IMR-90 (cell line): ENCODE results near the gene PBX3. TPM values are rescaled to one million over a fixed set of nuclear protein-coding genes. Genes with fewer than 3 reads are reported as not detected.

Experiments used
- ATAC-seq: fragments of 200-7000 bp; cut with Tn5 transposase; 2 replicates; pipeline ENCODE4 v1.9.1; 2020; ENCODE audit warnings: low read depth, mild to moderate bottlenecking, moderate library complexity
- BruUV-seq: library from RNA; stranded (reverse); fragments of 400-500 nt; replicated peaks from 2 replicates; lab custom pipeline; 2021; lab: Mats Ljungman, UMichigan
- CTCF ChIA-PET: fragments of 300-600 bp; formaldehyde crosslinking; extraction: SDS; loops from one replicate; lab custom pipeline; 2021; ENCODE audit warnings: antibody characterized with exemption; lab: Yijun Ruan, JAX
- POLR2A ChIA-PET: fragments of 300-600 bp; sonication (Branson Sonifier 250); formaldehyde crosslinking; loops from one replicate; lab custom pipeline; 2022; ENCODE audit warnings: antibody characterized with exemption; ENCODE audit not compliant: unreplicated experiment; lab: Charles Lee
- DNase-seq: peaks from one replicate; pipeline ENCODE4 v3.0.0; 2013
- H2AFZ ChIP-seq: replicated peaks from 2 replicates; pipeline ENCODE3; 2013; ENCODE audit warnings: low read length, mild to moderate bottlenecking; ENCODE audit not compliant: poor library complexity
- H2AK5ac ChIP-seq: 2 replicates; pipeline ENCODE4 v1.6.1; 2013; ENCODE audit warnings: low read depth, low read length, inconsistent platforms
- H2AK9ac ChIP-seq: replicated peaks from 2 replicates; pipeline ENCODE3; 2013; ENCODE audit warnings: mild to moderate bottlenecking, low read depth, low read length, moderate library complexity; ENCODE audit not compliant: poor library complexity
- H2BK120ac ChIP-seq: 2 replicates; pipeline ENCODE4 v1.6.1; 2013; ENCODE audit warnings: low read depth, low read length, inconsistent platforms
- H2BK15ac ChIP-seq: 3 replicates; pipeline ENCODE4 v1.6.1; 2013; ENCODE audit warnings: low read depth, low read length, inconsistent platforms
- H2BK20ac ChIP-seq: 2 replicates; pipeline ENCODE4 v1.6.1; 2013; ENCODE audit warnings: low read depth, mild to moderate bottlenecking, inconsistent platforms, low read length, moderate library complexity
- H2BK5ac ChIP-seq: 2 replicates; pipeline ENCODE4 v1.6.1; 2013; ENCODE audit warnings: mild to moderate bottlenecking, low read depth, low read length, inconsistent platforms; ENCODE audit not compliant: poor library complexity, severe bottlenecking
- H3K14ac ChIP-seq: replicated peaks from 2 replicates; pipeline ENCODE4 v1.6.1; 2013; ENCODE audit warnings: low read depth, low read length, inconsistent platforms
- H3K18ac ChIP-seq: 2 replicates; pipeline ENCODE4 v1.6.1; 2013; ENCODE audit warnings: low read depth, low read length, control low read depth
- H3K23ac ChIP-seq: 2 replicates; pipeline ENCODE4 v1.6.1; 2013; ENCODE audit warnings: low read depth, low read length, inconsistent platforms
- H3K27ac ChIP-seq: 2 replicates; pipeline ENCODE4 v1.5.1; 2013; ENCODE audit warnings: mild to moderate bottlenecking, control low read depth, low read length; ENCODE audit not compliant: insufficient read depth
- H3K27me3 ChIP-seq: 2 replicates; pipeline ENCODE4 v1.6.1; 2013; ENCODE audit warnings: low read length; ENCODE audit not compliant: control insufficient read depth, insufficient read depth
- H3K36me3 ChIP-seq: 2 replicates; pipeline ENCODE4 v1.6.1; 2013; ENCODE audit warnings: low read length, mixed read lengths; ENCODE audit not compliant: control insufficient read depth, insufficient read depth
- H3K4ac ChIP-seq: 2 replicates; pipeline ENCODE4 v1.6.1; 2013; ENCODE audit warnings: low read depth, low read length, inconsistent platforms
- H3K4me1 ChIP-seq: 2 replicates; pipeline ENCODE4 v1.6.1; 2013; ENCODE audit warnings: low read length, mixed read lengths; ENCODE audit not compliant: control insufficient read depth, insufficient read depth
- H3K4me2 ChIP-seq: 2 replicates; pipeline ENCODE4 v1.6.1; 2013; ENCODE audit warnings: low read depth, mild to moderate bottlenecking, control low read depth, low read length, moderate library complexity
- H3K4me3 ChIP-seq: 2 replicates; pipeline ENCODE4 v1.5.1; 2013; ENCODE audit warnings: low read depth, mild to moderate bottlenecking, control low read depth, low read length, moderate library complexity; ENCODE audit not compliant: insufficient read depth
- H3K56ac ChIP-seq: 2 replicates; pipeline ENCODE4 v1.6.1; 2013; ENCODE audit warnings: low read length, inconsistent platforms; ENCODE audit not compliant: insufficient read depth; ENCODE audit errors: extremely low read depth
- H3K79me1 ChIP-seq, 2 experiments: 2 replicates each; pipeline ENCODE4 v1.6.1; 2013; ENCODE audit warnings: low read length in 2 of 2, inconsistent platforms in 1 of 2, low read depth in 1 of 2
- H3K9ac ChIP-seq: 2 replicates; pipeline ENCODE4 v1.6.1; 2013; ENCODE audit warnings: low read depth, low read length, control low read depth
- H3K9me1 ChIP-seq: 2 replicates; pipeline ENCODE4 v1.6.1; 2013; ENCODE audit warnings: low read length, inconsistent platforms; ENCODE audit not compliant: insufficient read depth
- H3K9me3 ChIP-seq: 2 replicates; pipeline ENCODE4 v1.6.1; 2013; ENCODE audit warnings: low read length; ENCODE audit not compliant: control insufficient read depth, insufficient read depth
- H4K20me1 ChIP-seq: 2 replicates; pipeline ENCODE4 v1.6.1; 2013; ENCODE audit warnings: low read length, inconsistent platforms; ENCODE audit not compliant: insufficient read depth
- H4K5ac ChIP-seq: 2 replicates; pipeline ENCODE4 v1.6.1; 2013; ENCODE audit warnings: mild to moderate bottlenecking, low read depth, low read length, control low read depth
- H4K8ac ChIP-seq, 2 experiments: 2 replicates each; pipeline ENCODE4 v1.6.1; 2013; ENCODE audit warnings: low read depth in 2 of 2, low read length in 2 of 2, control low read depth in 1 of 2, inconsistent platforms in 1 of 2
- H4K91ac ChIP-seq: 2 replicates; pipeline ENCODE4 v1.6.1; 2013; ENCODE audit warnings: low read depth, low read length, inconsistent platforms; ENCODE audit not compliant: insufficient read depth
- BHLHE40 ChIP-seq: fragments of 150-350 bp; IDR thresholded peaks from 2 replicates; pipeline ENCODE4 v1.6.1; 2016; ENCODE audit warnings: mild to moderate bottlenecking, low read depth, low read length
- CEBPB ChIP-seq: IDR thresholded peaks from 2 replicates; pipeline ENCODE4 v1.6.1; 2012; ENCODE audit warnings: low read depth, low read length, improper control_type of control experiment
- CHD1 ChIP-seq: IDR thresholded peaks from 2 replicates; pipeline ENCODE4 v1.6.1; 2012; ENCODE audit warnings: low read depth, low read length, improper control_type of control experiment
- FOS ChIP-seq: fragments of 150-350 bp; IDR thresholded peaks from 2 replicates; pipeline ENCODE4 v1.6.1; 2016; ENCODE audit warnings: low read depth, low read length
- MAFK ChIP-seq: IDR thresholded peaks from 2 replicates; pipeline ENCODE4 v1.6.1; 2012; ENCODE audit warnings: low read depth, low read length, improper control_type of control experiment
- MAZ ChIP-seq: IDR thresholded peaks from 2 replicates; pipeline ENCODE4 v1.6.1; 2012; ENCODE audit warnings: low read depth, mild to moderate bottlenecking, low read length, improper control_type of control experiment, moderate library complexity, borderline replicate concordance
- MXI1 ChIP-seq: IDR thresholded peaks from 2 replicates; pipeline ENCODE4 v1.6.1; 2012; ENCODE audit warnings: low read depth, mild to moderate bottlenecking, low read length, moderate library complexity, borderline replicate concordance
- NFE2L2 ChIP-seq: fragments of 150-350 bp; IDR thresholded peaks from 2 replicates; pipeline ENCODE4 v1.6.1; 2016; ENCODE audit warnings: low read depth, mild to moderate bottlenecking, low read length
- POLR2A ChIP-seq: IDR thresholded peaks from 2 replicates; pipeline ENCODE4 v1.6.1; 2012; ENCODE audit warnings: mild to moderate bottlenecking, low read depth, low read length
- RAD21 ChIP-seq: IDR thresholded peaks from 2 replicates; pipeline ENCODE4 v1.6.1; 2012; ENCODE audit warnings: low read length, improper control_type of control experiment
- RCOR1 ChIP-seq: IDR thresholded peaks from 2 replicates; pipeline ENCODE4 v1.6.1; 2012; ENCODE audit warnings: mild to moderate bottlenecking, low read length, improper control_type of control experiment; ENCODE audit not compliant: insufficient replicate concordance
- RFX5 ChIP-seq: IDR thresholded peaks from 2 replicates; pipeline ENCODE4 v1.8.0; 2012; ENCODE audit warnings: low read depth, mild to moderate bottlenecking, low read length, moderate library complexity
- SMC3 ChIP-seq: fragments of 150-350 bp; IDR thresholded peaks from 2 replicates; pipeline ENCODE4 v1.6.1; 2016; ENCODE audit warnings: low read depth, mild to moderate bottlenecking, antibody characterized with exemption, low read length, moderate library complexity
- WGBS, 2 experiments: methylation state at CpG; one replicate each; pipeline versions ENCODE4 v1.1.5 to v1.1.7; 2013; ENCODE audit warnings: missing lambda C conversion rate in 2 of 2; ENCODE audit not compliant: insufficient read length in 1 of 2; ENCODE audit errors: extremely low coverage in 2 of 2; 5-methylcytosine and 5-hydroxymethylcytosine counted together
- dilution Hi-C: fragments of 300-500 bp; cut with HindIII; formaldehyde crosslinking; loops from one replicate; pipeline ENCODE4 v1.14.3; 2018; ENCODE audit warnings: low sequenced_read_pairs; ENCODE audit not compliant: unreplicated experiment
- in situ Hi-C: fragments of 300-500 bp; cut with MboI; formaldehyde crosslinking; loops from 3 replicates; pipeline ENCODE4 v1.14.3; 2019; ENCODE audit warnings: low sequenced_read_pairs, inconsistent platforms, mixed read lengths
- intact Hi-C: fragments of 100-400 bp; cut with micrococcal nuclease; formaldehyde crosslinking; loops from 2 replicates; pipeline ENCODE4 v1.10.0; 2022
- polyA plus RNA-seq, 3 experiments: library from polyadenylated mRNA; depleted of rRNA; stranded (reverse); fragments of >200 nt; gene quantifications; 2 replicates each; pipeline ENCODE4 v1.2.3, GENCODE V29; 2012; ENCODE audit warnings: low replicate concordance in 1 of 3
- total RNA-seq: library from RNA; depleted of rRNA; stranded (reverse); fragments of >200 nt; gene quantifications from 2 replicates; pipeline ENCODE4 v1.2.3, GENCODE V29; 2012
- TF ChIP-seq, protein P1 (sequence below): fragments of 150-350 bp; IDR thresholded peaks from 2 replicates; pipeline ENCODE4 v1.6.1; 2016; ENCODE audit warnings: low read depth, mild to moderate bottlenecking, low read length, moderate library complexity, borderline replicate concordance
- TF ChIP-seq, protein P2 (sequence below): conservative IDR thresholded peaks from 2 replicates; pipeline ENCODE4 v1.5.1; 2012; ENCODE audit warnings: mild to moderate bottlenecking, low read depth, low read length, improper control_type of control experiment
- TF ChIP-seq, protein P3 (sequence below): fragments of 150-350 bp; IDR thresholded peaks from 2 replicates; pipeline ENCODE4 v1.6.1; 2017; ENCODE audit warnings: mild to moderate bottlenecking, antibody characterized with exemption, low read length, low read depth

PBX3 gene
- total and polyA plus RNA-seq, 2 of the 4 experiments (the other 2 are of a cell fraction): 12.0 to 15.6 TPM

DNA sequence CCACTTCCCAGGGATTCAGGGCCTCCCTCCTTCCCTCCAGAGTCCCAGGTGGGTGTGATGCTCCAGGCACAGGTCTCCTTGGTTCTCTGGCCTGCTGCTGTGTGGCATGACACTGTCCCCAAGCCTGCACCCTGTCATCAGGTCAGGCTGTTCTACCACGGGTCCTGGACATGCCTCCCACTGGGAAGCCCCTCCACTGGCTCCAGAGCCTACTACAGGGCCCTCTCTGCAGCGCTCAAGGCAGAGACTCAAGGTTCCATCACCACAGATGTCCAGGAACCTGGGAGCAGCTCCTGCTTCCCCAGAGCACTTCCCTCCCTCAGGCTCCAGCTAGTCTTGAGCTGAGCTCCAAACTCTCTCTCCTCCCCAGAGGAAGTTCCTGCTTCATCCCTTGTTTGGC lies 237.3 kb downstream of the PBX3 start:
- H3K4me2 ChIP-seq: no peak overlapping the region
- in situ Hi-C loops (no loop called here), intact Hi-C loops (no loop called here), dilution Hi-C loops (no loop called here)
- H3K9ac ChIP-seq: no peak overlapping the region
- H4K5ac ChIP-seq: no peak overlapping the region
- H2AK9ac ChIP-seq: no peak overlapping the region
- no peak overlapping the region for H3K27ac ChIP-seq
- peaks cover 22% of the 10 kb centered on the region for H3K27me3 ChIP-seq
- no peak overlapping the region for H2BK20ac ChIP-seq
- H4K8ac ChIP-seq: no peak overlapping the region
- no peaks in the 10 kb centered on the region for H3K79me1 ChIP-seq
- H2BK5ac ChIP-seq: no peak overlapping the region
- no peak overlapping the region for H2AK5ac ChIP-seq
- DNase-seq: no peak
- H4K91ac ChIP-seq: no peak overlapping the region
- H3K14ac ChIP-seq: no peak overlapping the region
- H3K9me3 ChIP-seq: peaks cover 2% of the 10 kb centered on the region; the same call in 1 of the 2 replicates
- H3K4me1 ChIP-seq: no peaks in the 10 kb centered on the region
- no peak for ATAC-seq
- no peak overlapping the region for H3K23ac ChIP-seq
- H3K4ac ChIP-seq: no peak overlapping the region
- no peak overlapping the region for H3K18ac ChIP-seq
- TF ChIP-seq RFX5: no peak
- TF ChIP-seq MAFK: no peak
- no peak for TF ChIP-seq SMC3
- no peak for TF ChIP-seq BHLHE40
- no peak for TF ChIP-seq CHD1
- TF ChIP-seq, protein P1, sequence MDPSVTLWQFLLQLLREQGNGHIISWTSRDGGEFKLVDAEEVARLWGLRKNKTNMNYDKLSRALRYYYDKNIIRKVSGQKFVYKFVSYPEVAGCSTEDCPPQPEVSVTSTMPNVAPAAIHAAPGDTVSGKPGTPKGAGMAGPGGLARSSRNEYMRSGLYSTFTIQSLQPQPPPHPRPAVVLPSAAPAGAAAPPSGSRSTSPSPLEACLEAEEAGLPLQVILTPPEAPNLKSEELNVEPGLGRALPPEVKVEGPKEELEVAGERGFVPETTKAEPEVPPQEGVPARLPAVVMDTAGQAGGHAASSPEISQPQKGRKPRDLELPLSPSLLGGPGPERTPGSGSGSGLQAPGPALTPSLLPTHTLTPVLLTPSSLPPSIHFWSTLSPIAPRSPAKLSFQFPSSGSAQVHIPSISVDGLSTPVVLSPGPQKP: no peak
- TF ChIP-seq NFE2L2: no peak
- TF ChIP-seq, protein P2, sequence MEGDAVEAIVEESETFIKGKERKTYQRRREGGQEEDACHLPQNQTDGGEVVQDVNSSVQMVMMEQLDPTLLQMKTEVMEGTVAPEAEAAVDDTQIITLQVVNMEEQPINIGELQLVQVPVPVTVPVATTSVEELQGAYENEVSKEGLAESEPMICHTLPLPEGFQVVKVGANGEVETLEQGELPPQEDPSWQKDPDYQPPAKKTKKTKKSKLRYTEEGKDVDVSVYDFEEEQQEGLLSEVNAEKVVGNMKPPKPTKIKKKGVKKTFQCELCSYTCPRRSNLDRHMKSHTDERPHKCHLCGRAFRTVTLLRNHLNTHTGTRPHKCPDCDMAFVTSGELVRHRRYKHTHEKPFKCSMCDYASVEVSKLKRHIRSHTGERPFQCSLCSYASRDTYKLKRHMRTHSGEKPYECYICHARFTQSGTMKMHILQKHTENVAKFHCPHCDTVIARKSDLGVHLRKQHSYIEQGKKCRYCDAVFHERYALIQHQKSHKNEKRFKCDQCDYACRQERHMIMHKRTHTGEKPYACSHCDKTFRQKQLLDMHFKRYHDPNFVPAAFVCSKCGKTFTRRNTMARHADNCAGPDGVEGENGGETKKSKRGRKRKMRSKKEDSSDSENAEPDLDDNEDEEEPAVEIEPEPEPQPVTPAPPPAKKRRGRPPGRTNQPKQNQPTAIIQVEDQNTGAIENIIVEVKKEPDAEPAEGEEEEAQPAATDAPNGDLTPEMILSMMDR: no peak
- no peak for TF ChIP-seq POLR2A
- TF ChIP-seq, protein P3, sequence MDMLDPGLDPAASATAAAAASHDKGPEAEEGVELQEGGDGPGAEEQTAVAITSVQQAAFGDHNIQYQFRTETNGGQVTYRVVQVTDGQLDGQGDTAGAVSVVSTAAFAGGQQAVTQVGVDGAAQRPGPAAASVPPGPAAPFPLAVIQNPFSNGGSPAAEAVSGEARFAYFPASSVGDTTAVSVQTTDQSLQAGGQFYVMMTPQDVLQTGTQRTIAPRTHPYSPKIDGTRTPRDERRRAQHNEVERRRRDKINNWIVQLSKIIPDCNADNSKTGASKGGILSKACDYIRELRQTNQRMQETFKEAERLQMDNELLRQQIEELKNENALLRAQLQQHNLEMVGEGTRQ: no peak
- TF ChIP-seq FOS: no peak
- no peak for TF ChIP-seq RAD21
- TF ChIP-seq MAZ: no peak
- no peak for TF ChIP-seq CEBPB
- no peak for TF ChIP-seq RCOR1
- TF ChIP-seq MXI1: no peak
- no peak overlapping the region for H3K4me3 ChIP-seq
- ChIA-PET CTCF (no interaction called here), POLR2A (no interaction called here)
- no TSS peak for BruUV-seq
- no peaks in the 10 kb centered on the region for H3K9me1 ChIP-seq
- no peak overlapping the region for H3K56ac ChIP-seq
- no CpG with 5 or more reads among the region's 2 CpGs for WGBS, 2 experiments
- H2BK15ac ChIP-seq: no peak overlapping the region
- H2BK120ac ChIP-seq: no peak overlapping the region
- no peak overlapping the region for H2AFZ ChIP-seq
- H4K20me1 ChIP-seq: no peaks in the 10 kb centered on the region
- no peaks in the 10 kb centered on the region for H3K36me3 ChIP-seq
